ENCODE measurements around the gene PEX16.
A peak's percentile ranks its signal among the peaks of the same experiment; 100 is the strongest.

Gene PEX16

GRCh38 chr11:45924927-45925326, 7.2 kb upstream of the PEX16 start:
- TF ChIP-seq FOXP2 (optimal IDR thresholded peaks at IDR 0.05; ENCODE audit: borderline replicate concordance, extremely low read depth, extremely low read length, insufficient read depth) (no peak), TAF1 (IDR thresholded peaks at IDR 0.05; ENCODE audit: borderline replicate concordance, insufficient read depth, low read length) (no peak), REST (IDR thresholded peaks at IDR 0.05; ENCODE audit: insufficient read depth in 1 of 2, low read depth in 2 of 2, low read length in 2 of 2) (peak in 1 of 2 experiments; percentile 77; a peak in 2 of 4 replicates)

GRCh38 chr11:45924036-45924915, 6.6 kb upstream of the PEX16 start:
- TF ChIP-seq POLR2AphosphoS5 (IDR thresholded peaks at IDR 0.05; ENCODE audit: low read depth, low read length) (no peak), TAF1 (IDR thresholded peaks at IDR 0.05; ENCODE audit: borderline replicate concordance, insufficient read depth, low read length) (no peak), SIN3A (IDR thresholded peaks at IDR 0.05; ENCODE audit: borderline replicate concordance, insufficient read depth, low read length) (no peak), REST (IDR thresholded peaks at IDR 0.05; ENCODE audit: insufficient read depth in 1 of 2, low read depth in 2 of 2, low read length in 2 of 2) (no peak), FOXP2 (optimal IDR thresholded peaks at IDR 0.05; ENCODE audit: borderline replicate concordance, extremely low read depth, extremely low read length, insufficient read depth) (no peak)

DNA sequence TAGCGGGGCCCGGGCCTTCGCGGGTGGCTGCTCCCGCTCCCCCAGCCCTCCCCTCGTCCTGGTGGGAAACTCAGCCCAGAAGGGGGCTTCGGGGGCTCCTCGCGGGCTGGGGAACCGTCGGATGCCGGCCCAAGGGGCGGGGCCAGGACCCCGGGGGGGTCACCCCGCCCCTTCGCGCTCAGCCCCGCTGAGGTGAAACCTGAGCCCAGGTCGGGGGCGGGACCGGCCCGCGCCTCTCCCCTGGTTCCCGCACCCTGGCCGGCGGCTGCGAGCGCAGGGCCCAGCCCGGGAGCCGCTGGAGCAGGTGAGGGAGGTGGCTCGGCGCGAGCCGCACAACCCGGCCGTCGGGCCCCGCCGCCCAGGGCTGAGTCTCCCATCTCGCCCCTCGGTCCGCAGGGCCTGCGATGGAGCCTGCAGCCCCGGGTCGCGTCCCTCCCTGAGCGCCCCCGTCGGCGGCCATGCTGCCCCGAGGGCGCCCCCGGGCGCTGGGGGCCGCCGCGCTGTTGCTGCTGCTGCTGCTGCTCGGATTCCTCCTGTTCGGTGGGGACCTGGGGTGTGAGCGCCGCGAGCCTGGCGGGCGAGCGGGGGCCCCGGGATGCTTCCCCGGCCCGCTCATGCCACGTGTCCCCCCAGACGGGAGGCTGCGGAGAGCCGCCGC, 4.9 kb upstream of the PEX16 start, which contains the start of gene LARGE2:
TSS of gene LARGE2 (plus strand) at position 232 of the 658 bp plus-strand sequence. CDS start at position 459, 227 bp downstream.
- TF ChIP-seq SIN3A (IDR thresholded peaks at IDR 0.05; ENCODE audit: borderline replicate concordance, insufficient read depth, low read length) (no peak), REST (IDR thresholded peaks at IDR 0.05; ENCODE audit: insufficient read depth in 1 of 2, low read depth in 2 of 2, low read length in 2 of 2) (no peak), TAF1 (IDR thresholded peaks at IDR 0.05; ENCODE audit: borderline replicate concordance, insufficient read depth, low read length) (no peak), FOXP2 (optimal IDR thresholded peaks at IDR 0.05; ENCODE audit: borderline replicate concordance, extremely low read depth, extremely low read length, insufficient read depth) (no peak), POLR2AphosphoS5 (IDR thresholded peaks at IDR 0.05; ENCODE audit: low read depth, low read length) (no peak)

DNA sequence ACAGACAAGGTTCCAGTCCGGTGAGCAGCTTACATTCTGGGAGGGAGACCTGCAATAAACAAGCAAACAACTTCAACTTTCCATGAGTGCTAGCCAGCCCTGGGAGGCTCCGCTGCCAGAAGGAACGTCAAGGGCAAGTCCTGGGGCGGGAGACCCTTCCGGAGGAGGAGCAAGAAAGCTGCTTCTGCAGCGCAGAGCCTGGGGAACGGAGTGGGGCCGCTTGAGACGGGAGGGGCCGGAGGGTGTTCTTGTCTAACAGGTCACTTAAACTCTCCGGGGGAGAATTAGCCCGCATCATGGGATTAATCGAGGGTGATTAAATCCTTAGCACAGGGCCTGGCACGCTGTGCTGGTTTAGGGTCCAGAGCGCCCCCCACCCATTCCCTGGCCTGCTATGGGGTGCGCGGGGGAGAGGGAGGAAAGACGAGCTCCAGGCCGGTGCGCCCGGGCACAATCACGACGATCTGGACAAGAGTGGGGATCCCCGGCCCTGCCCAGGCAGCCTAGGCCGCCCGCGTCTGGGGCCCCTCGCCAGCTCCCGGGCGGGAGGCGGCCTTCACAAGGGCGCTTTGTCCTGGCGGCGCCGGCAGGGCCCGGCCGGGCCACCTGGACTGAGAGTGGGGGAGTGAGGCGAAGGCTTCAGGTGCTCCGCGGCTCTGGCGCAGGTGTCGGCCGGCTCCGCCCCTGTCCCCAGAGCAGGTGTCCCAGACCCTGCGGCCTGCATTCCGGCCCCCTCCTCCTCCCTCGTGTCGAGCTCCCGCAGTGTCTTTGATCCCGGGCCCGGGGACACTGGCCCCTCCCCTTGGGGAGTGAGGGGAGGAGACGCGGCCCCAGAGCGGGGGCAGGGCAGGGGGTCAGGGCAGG, 4.1 kb upstream of the PEX16 start:
- TF ChIP-seq REST (IDR thresholded peaks at IDR 0.05; ENCODE audit: insufficient read depth in 1 of 2, low read depth in 2 of 2, low read length in 2 of 2) (no peak), TAF1 (IDR thresholded peaks at IDR 0.05; ENCODE audit: borderline replicate concordance, insufficient read depth, low read length) (no peak), POLR2AphosphoS5 (IDR thresholded peaks at IDR 0.05; ENCODE audit: low read depth, low read length) (no peak), FOXP2 (optimal IDR thresholded peaks at IDR 0.05; ENCODE audit: borderline replicate concordance, extremely low read depth, extremely low read length, insufficient read depth) (no peak)
